ENCODE data around the gene PLEKHG7. TPM values are rescaled to one million over a fixed set of nuclear protein-coding genes. Genes with fewer than 3 reads are reported as not detected.

Gene PLEKHG7
- total and polyA plus RNA-seq, 10 of the 15 experiments (the other 5 are each of a cell fraction or from before 2014, with no cell fraction given) = 0.16 to 1.3 (median 0.65) TPM; not detected in 1

DNA sequence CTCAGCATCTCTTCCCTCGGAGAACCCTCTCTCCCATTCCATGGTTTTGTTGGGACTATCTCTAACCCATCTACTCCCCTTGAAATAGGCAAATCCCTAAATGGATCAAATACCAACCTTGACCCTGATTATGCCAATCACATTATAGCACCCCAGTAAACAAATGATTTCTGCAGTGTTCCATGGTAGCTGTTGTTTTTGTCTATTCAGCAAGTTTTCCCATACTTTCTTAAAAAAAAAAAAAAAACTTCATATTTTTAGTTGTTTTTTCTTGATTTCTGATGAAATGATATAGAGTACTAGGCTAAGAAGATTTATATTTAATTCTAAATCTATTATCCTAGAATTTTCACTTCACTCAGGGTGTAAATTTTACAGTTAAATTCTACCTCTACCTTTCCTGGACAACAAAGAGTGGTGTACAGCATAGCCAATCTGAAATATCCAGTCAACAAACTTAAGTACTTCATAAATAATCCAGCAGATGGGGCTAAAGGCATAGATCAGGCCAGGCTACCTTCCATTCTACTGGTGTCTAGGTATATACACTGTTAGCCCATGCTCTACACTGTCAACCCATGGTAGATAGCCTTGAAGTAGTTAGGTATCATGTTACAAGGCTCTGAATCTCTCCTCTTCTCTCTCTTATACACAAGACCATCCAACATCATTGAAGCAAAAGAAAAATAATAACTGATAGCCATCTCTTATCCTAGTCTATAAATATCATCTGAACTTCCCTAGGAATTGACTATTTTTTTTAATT lies 82.2 kb downstream of the PLEKHG7 start:
- peak; percentile 70 for DNase-seq (ENCODE audit: low read depth, low spot score)
- ChIA-PET RAD21 (ENCODE audit: unreplicated experiment) (interaction anchor here (0.6 to 4.2 kb wide), 30 partner anchors 9 to 1317 kb away, joined by 3 to 26 read pairs (median 3); no protein-coding TSS in a partner anchor), SMC1A (ENCODE audit: uncharacterized antibody, unreplicated experiment) (interaction anchor here (0.6 to 4.2 kb wide), 39 partner anchors 8 to 1404 kb away, joined by 3 to 30 read pairs (median 4); no protein-coding TSS in a partner anchor), CTCF (interaction anchor here (0.6 to 6.0 kb wide), 44 partner anchors 8 to 1403 kb away, joined by 3 to 37 read pairs (median 4); partner anchors contain the start of genes EEA1 and PLEKHG7), POLR2A (no interaction called here)
- Histone ChIP-seq H2AFZ (ENCODE audit: control insufficient read depth, low read depth, low read length) (no peak overlapping the region), H3K4me3 (no peak overlapping the region), H3K4me2 (ENCODE audit: control insufficient read depth, insufficient read depth) (no peak overlapping the region), H3K27me3 (replicated peaks in 1 of 2; ENCODE audit: control insufficient read depth in 2 of 2, insufficient read depth in 2 of 2, low read length in 1 of 2) (no peaks in the 10 kb centered on the region), H4K20me1 (ENCODE audit: control insufficient read depth, insufficient read depth) (no peaks in the 10 kb centered on the region), H3K27ac (ENCODE audit: control insufficient read depth, insufficient read depth) (no peak overlapping the region), H3K9me3 (replicated peaks; ENCODE audit: control insufficient read depth, insufficient read depth, low read length) (no peaks in the 10 kb centered on the region), H3K79me2 (ENCODE audit: control insufficient read depth, insufficient read depth, low read length) (no peaks in the 10 kb centered on the region), H3K4me1 (ENCODE audit: control insufficient read depth, insufficient read depth, low read length) (peaks cover 2% of the 10 kb centered on the region; the same call in 1 of the 2 replicates), H3K36me3 (ENCODE audit: control insufficient read depth in 2 of 2, insufficient read depth in 2 of 2, low read length in 1 of 2) (peaks cover 2 to 5% of the 10 kb centered on the region in 2 experiments; a peak in 2 of 4 replicates), H3K9ac (ENCODE audit: control insufficient read depth, insufficient read depth, low read length) (no peak overlapping the region)
- FAIRE-seq = peak; percentile 98
- no TSS peak for BruUV-seq (replicated peaks)
- peak; percentile 99 for ATAC-seq
- in situ Hi-C loops (cut with MboI) (loop anchor here (5.0 to 10.0 kb wide), 2 partner anchors 622 to 1310 kb away; no protein-coding TSS in a partner anchor), intact Hi-C loops (cut with micrococcal nuclease; ENCODE audit: unreplicated experiment) (loop anchor here (1.0 to 5.0 kb wide), 5 partner anchors 142 to 1317 kb away; partner anchors contain the start of gene EEA1)
- WGBS (ENCODE audit: insufficient coverage, insufficient replicate concordance, low lambda C conversion rate, missing lambda C conversion rate) = 0% methylated on average over 1 of the region's 1 CpG
- peak; percentile 69; the same call in 1 of the 2 replicates for TF ChIP-seq SMARCA5 (IDR thresholded peaks at IDR 0.05)
- TF ChIP-seq TARDBP (IDR thresholded peaks at IDR 0.05; ENCODE audit: borderline replicate concordance) = no peak
- TF ChIP-seq CTCF (IDR thresholded peaks at IDR 0.05 in 2 of 3, conservative IDR thresholded peaks at IDR 0.05 in 1 of 3; ENCODE audit: control insufficient read depth in 2 of 3, extremely low read depth in 1 of 3, insufficient read depth in 1 of 3, low read depth in 3 of 3, low read length in 3 of 3) = peak; percentile 51 to 84 (median 57); a peak in 5 of 6 replicates
- no peak for TF ChIP-seq KLF5 (IDR thresholded peaks at IDR 0.05; ENCODE audit: partially characterized antibody)
- TF ChIP-seq RAD21 (IDR thresholded peaks at IDR 0.05; ENCODE audit: insufficient read depth, low read depth, low read length) = peak; percentile 97
- TF ChIP-seq GATAD2B (conservative IDR thresholded peaks at IDR 0.05; ENCODE audit: low read depth) = no peak
- no peak for TF ChIP-seq KDM1A (IDR thresholded peaks at IDR 0.05; ENCODE audit: borderline replicate concordance)
- 0 out of 2 replicates have a peak, but pooled peaks have one; percentile 18 for TF ChIP-seq CBX5 (IDR thresholded peaks at IDR 0.05; ENCODE audit: low read depth)
- peak; percentile 79; the same call in 1 of the 2 replicates for TF ChIP-seq MXI1 (IDR thresholded peaks at IDR 0.05; ENCODE audit: low read depth, low read length)
- no peak for TF ChIP-seq POLR2A (IDR thresholded peaks at IDR 0.05; ENCODE audit: low read depth, low read length)
- TF ChIP-seq CREM (IDR thresholded peaks at IDR 0.05; ENCODE audit: low read depth) = no peak
- TF ChIP-seq RFX5 (IDR thresholded peaks at IDR 0.05; ENCODE audit: low read depth, low read length) = no peak
- TF ChIP-seq SMC3 (IDR thresholded peaks at IDR 0.05; ENCODE audit: borderline replicate concordance, low read length) = peak; percentile 69; the same call in 1 of the 2 replicates
- TF ChIP-seq YY1 (IDR thresholded peaks at IDR 0.05; ENCODE audit: low read depth, low read length) = 0 out of 2 replicates have a peak, but pooled peaks have one; percentile 34
- TF ChIP-seq SKIL (IDR thresholded peaks at IDR 0.05; ENCODE audit: low read depth, poor library complexity, severe bottlenecking) = peak; percentile 32
- TF ChIP-seq RB1 (IDR thresholded peaks at IDR 0.05; ENCODE audit: borderline replicate concordance) = peak; percentile 34; the same call in 1 of the 2 replicates
- TF ChIP-seq FOXM1 (IDR thresholded peaks at IDR 0.05; ENCODE audit: low read depth, low read length) = 0 out of 2 replicates have a peak, but pooled peaks have one; percentile 23
